CD4-positive, alpha-beta T cell treated with Interleukin-2 at 100 ng/mL for 4 hours (primary cell): ENCODE measurements around the gene KCNJ10.

Source experiments
- DNase-seq: peaks from one replicate; pipeline ENCODE4 v3.0.0-alpha.2; 2020; ENCODE audit warnings: low spot score

Gene KCNJ10

GRCh38 chr1:160083968-160084770 is 14.2 kb upstream of the KCNJ10 start:
- DNase-seq = peak; percentile 81

- no peak for DNase-seq
Measured at GRCh38 chr1:160082926-160083325, 13.0 kb upstream of the KCNJ10 start.

GRCh38 chr1:160082487-160082886 is 12.5 kb upstream of the KCNJ10 start:
- no peak for DNase-seq

GRCh38 chr1:160081261-160081936 is 11.4 kb upstream of the KCNJ10 start, which contains the start of gene KCNJ9:
Gene KCNJ9, plus strand, starts transcription at chr1:160081538. Its CDS starts 2,493 bp downstream, at chr1:160084031.
- no peak for DNase-seq

- no peak for DNase-seq
Measured at GRCh38 chr1:160080381-160081100, 10.6 kb upstream of the KCNJ10 start.

GRCh38 chr1:160079448-160079847 is 9.5 kb upstream of the KCNJ10 start:
- DNase-seq = no peak

GRCh38 chr1:160078512-160079195 is 8.7 kb upstream of the KCNJ10 start:
- DNase-seq = peak; percentile 59

GRCh38 chr1:160077486-160077885 is 7.5 kb upstream of the KCNJ10 start:
- no peak for DNase-seq

- no peak for DNase-seq
Measured at GRCh38 chr1:160076295-160076694, 6.3 kb upstream of the KCNJ10 start.

GRCh38 chr1:160075836-160076235 is 5.9 kb upstream of the KCNJ10 start:
- DNase-seq = no peak

GRCh38 chr1:160074865-160075264 is 4.9 kb upstream of the KCNJ10 start:
- no peak for DNase-seq

- DNase-seq = no peak
Measured at GRCh38 chr1:160071289-160071688, 1.3 kb upstream of the KCNJ10 start.

GRCh38 chr1:160070243-160071163 is 543 bp upstream of the KCNJ10 start:
- peak; percentile 63 for DNase-seq

- no peak for DNase-seq
Measured at GRCh38 chr1:160068225-160068624, 1.7 kb downstream of the KCNJ10 start.

GRCh38 chr1:160066829-160067745 is 2.9 kb downstream of the KCNJ10 start:
- DNase-seq = no peak

- DNase-seq = no peak
Measured at GRCh38 chr1:160064746-160065145, 5.2 kb downstream of the KCNJ10 start.

GRCh38 chr1:160064164-160064563 is 5.8 kb downstream of the KCNJ10 start:
- no peak for DNase-seq

GRCh38 chr1:160063176-160063575 is 6.8 kb downstream of the KCNJ10 start:
- DNase-seq = no peak

- DNase-seq = no peak
Measured at GRCh38 chr1:160062230-160062532, 7.8 kb downstream of the KCNJ10 start.
